ENCODE measurements around the gene NT5DC2. TPM values are rescaled to one million over a fixed set of nuclear protein-coding genes. Genes with fewer than 3 reads are reported as not detected.

The NT5DC2 gene
- total RNA-seq, 4 donors from 2014 or later = 5.1 to 17.3 (median 14.7) TPM

- Histone ChIP-seq H3K27ac (peak overlapping the region in 1 of 4 donors; percentile 35), H3K36me3 (peaks cover 0 to 78% (median 0%) of the 10 kb centered on the region in 3 donors), H3K4me3 (no peak overlapping the region), H3K4me1 (no peaks in the 10 kb centered on the region), H3K27me3 (no peaks in the 10 kb centered on the region), H3K9me3 (no peaks in the 10 kb centered on the region)
- TF ChIP-seq CTCF (IDR thresholded peaks at IDR 0.05) = no peak
- TF ChIP-seq POLR2A (IDR thresholded peaks at IDR 0.05) = no peak
- DNase-seq = no peak
These were observed 49.9 kb downstream of the NT5DC2 start for GRCh38 chr3:52483577-52484381.

- H3K4me3 ChIP-seq = no peak overlapping the region
- H3K27me3 ChIP-seq = no peaks in the 10 kb centered on the region
- DNase-seq = no peak
- peaks cover 0 to 78% (median 0%) of the 10 kb centered on the region in 3 donors for H3K36me3 ChIP-seq
- H3K4me1 ChIP-seq = no peaks in the 10 kb centered on the region
- H3K27ac ChIP-seq = peak overlapping the region in 1 of 4 donors; percentile 35
- TF ChIP-seq POLR2A (IDR thresholded peaks at IDR 0.05) = no peak
- TF ChIP-seq CTCF (IDR thresholded peaks at IDR 0.05) = no peak
- H3K9me3 ChIP-seq = no peaks in the 10 kb centered on the region
These were observed 50.6 kb downstream of the NT5DC2 start for GRCh38 chr3:52483081-52483480.

- TF ChIP-seq POLR2A (IDR thresholded peaks at IDR 0.05) (no peak), CTCF (IDR thresholded peaks at IDR 0.05) (no peak)
- no peaks in the 10 kb centered on the region for H3K27me3 ChIP-seq
- no peaks in the 10 kb centered on the region for H3K4me1 ChIP-seq
- peaks cover 0 to 78% (median 3%) of the 10 kb centered on the region in 3 donors for H3K36me3 ChIP-seq
- H3K27ac ChIP-seq = no peak overlapping the region
- no peaks in the 10 kb centered on the region for H3K9me3 ChIP-seq
- DNase-seq = no peak
- no peak overlapping the region for H3K4me3 ChIP-seq
These were observed 51.7 kb downstream of the NT5DC2 start for GRCh38 chr3:52481819-52482521.

- Histone ChIP-seq H3K27me3 (no peaks in the 10 kb centered on the region), H3K4me3 (no peak overlapping the region), H3K9me3 (no peaks in the 10 kb centered on the region), H3K27ac (no peak overlapping the region), H3K4me1 (no peaks in the 10 kb centered on the region), H3K36me3 (peaks cover 0 to 82% (median 3%) of the 10 kb centered on the region in 3 donors)
- no peak for DNase-seq
- TF ChIP-seq POLR2A (IDR thresholded peaks at IDR 0.05) = no peak
- no peak for TF ChIP-seq CTCF (IDR thresholded peaks at IDR 0.05)
These were observed 52.6 kb downstream of the NT5DC2 start for GRCh38 chr3:52480768-52481715.

- Histone ChIP-seq H3K4me1 (no peaks in the 10 kb centered on the region), H3K27me3 (no peaks in the 10 kb centered on the region), H3K36me3 (peaks cover 0 to 85% (median 3%) of the 10 kb centered on the region in 3 donors), H3K27ac (no peak overlapping the region), H3K4me3 (no peak overlapping the region), H3K9me3 (no peaks in the 10 kb centered on the region)
- no peak for TF ChIP-seq POLR2A (IDR thresholded peaks at IDR 0.05)
- no peak for TF ChIP-seq CTCF (IDR thresholded peaks at IDR 0.05)
- peak in 1 of 3 donors; percentile 42 for DNase-seq
These were observed 53.6 kb downstream of the NT5DC2 start for GRCh38 chr3:52479877-52480575.
